Stomach (tissue), 9 donors: Measurements from ENCODE around the gene AP5M1. TPM values are rescaled to one million over a fixed set of nuclear protein-coding genes. Genes with fewer than 3 reads are reported as not detected.

Experiments
- DNase-seq, 2 donors: peaks; one replicate each; pipeline versions ENCODE4 v3.0.0 to v3.0.0-alpha.2; 2013 to 2019
- H3K27ac ChIP-seq, 5 donors: fragments of 200-600 bp in 4 of 5; sonication (generic) in 4 of 5; one replicate each; pipeline ENCODE4 v1.5.1; 2013 to 2019; ENCODE audit warnings: mild to moderate bottlenecking in 1 of 5, moderate library complexity in 1 of 5
- H3K27me3 ChIP-seq, 3 donors: fragments of 200-600 bp; sonication (generic); one replicate each; pipeline ENCODE4 v1.5.1; 2017 to 2019; ENCODE audit warnings: mixed run types in 1 of 3
- H3K36me3 ChIP-seq, 4 donors: fragments of 200-600 bp; sonication (generic); 1 replicate in 3 of 4; 2 replicates in 1 of 4; pipeline ENCODE4 v1.5.1; 2016 to 2019
- H3K4me1 ChIP-seq, 4 donors: fragments of 200-600 bp; sonication (generic); one replicate each; pipeline ENCODE4 v1.5.1; 2016 to 2019
- H3K4me3 ChIP-seq, 4 donors: fragments of 200-600 bp; sonication (generic) in 3 of 4; one replicate each; pipeline ENCODE4 v1.5.1; 2016 to 2019; ENCODE audit warnings: mild to moderate bottlenecking in 1 of 4
- H3K9me3 ChIP-seq, 4 donors: fragments of 200-600 bp; sonication (generic); one replicate each; pipeline ENCODE4 v1.5.1; 2016 to 2019
- EP300 ChIP-seq: sonication (generic); formaldehyde crosslinking; IDR thresholded peaks from one replicate; pipeline ENCODE4 v1.6.1; 2017; ENCODE audit warnings: antibody characterized with exemption
- POLR2A ChIP-seq, 4 donors: fragments of 450-650 bp; IDR thresholded peaks; one replicate each; pipeline ENCODE4 v1.6.1; 2016; ENCODE audit warnings: antibody characterized with exemption in 4 of 4, control low read depth in 2 of 4, mild to moderate bottlenecking in 1 of 4, moderate library complexity in 1 of 4
- POLR2AphosphoS5 ChIP-seq, 3 donors: sonication (generic); formaldehyde crosslinking; IDR thresholded peaks; one replicate each; pipeline ENCODE4 v1.6.1; 2016; ENCODE audit warnings: antibody characterized with exemption in 3 of 3
- WGBS, 5 donors: extraction: QIAGEN DNeasy Blood & Tissue Kit in 3 of 5; methylation state at CpG; one replicate each; pipeline versions ENCODE4 v1.1.5 to v1.1.7; 2013 to 2018; 5-methylcytosine and 5-hydroxymethylcytosine counted together
- intact Hi-C: fragments of 100-400 bp; cut with DNase I; formaldehyde crosslinking; loops from one replicate; pipeline ENCODE4 v1.15.1; 2023; ENCODE audit warnings: low total_unique reads
- polyA plus RNA-seq, 3 donors: library from polyadenylated mRNA; stranded (reverse); fragments of 200-250 nt; gene quantifications; one replicate each; pipeline ENCODE4 v1.2.3, GENCODE V29; 2013
- total RNA-seq, 5 donors: library from RNA; depleted of rRNA; stranded (reverse); fragments of >200 nt; gene quantifications; one replicate each; pipeline versions ENCODE4 v1.1.0 to v1.2.3, GENCODE V29; 2014 to 2016
- TF ChIP-seq, protein P1 (sequence below), 7 experiments: fragments of 450-650 bp in 4 of 7; fragments of 200-600 bp in 3 of 7; sonication (generic) in 3 of 7; IDR thresholded peaks; one replicate each; pipeline ENCODE4 v1.5.1; 2016 to 2019; ENCODE audit warnings: antibody characterized with exemption in 7 of 7, control low read depth in 2 of 7, mild to moderate bottlenecking in 1 of 7
- donor health status: healthy with polysubstance abuse.
- donor health status: Bipolar disorder and iron deficiency.
- donor health status: healthy.

AP5M1 gene
- total and polyA plus RNA-seq, 8 donors = 5.2 to 44.2 (median 14.4) TPM

DNA sequence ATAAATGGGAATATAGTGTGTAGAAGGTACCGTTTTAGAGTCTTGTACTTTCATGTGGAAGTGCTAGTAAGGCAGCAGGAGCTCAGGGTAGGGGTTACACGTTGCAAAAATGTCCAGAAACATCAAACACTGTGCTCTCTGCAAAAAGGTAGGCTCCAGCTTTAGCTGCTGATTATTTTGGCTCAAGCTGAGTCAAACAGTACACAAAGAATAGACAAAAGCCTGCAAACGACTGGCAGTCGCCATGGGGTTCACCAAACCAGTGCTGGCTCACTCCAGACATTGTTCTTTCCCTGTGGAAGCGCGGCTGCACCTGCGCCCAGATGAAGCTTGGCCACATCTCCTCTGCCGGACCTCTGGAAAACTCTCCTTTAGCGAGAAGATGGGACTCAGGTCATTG, 76.3 kb downstream of the AP5M1 start:
- Histone ChIP-seq H3K36me3 (no peaks in the 10 kb centered on the region), H3K9me3 (no peaks in the 10 kb centered on the region), H3K4me1 (no peaks in the 10 kb centered on the region), H3K27me3 (peaks cover 0 to 5% (median 0%) of the 10 kb centered on the region in 3 donors), H3K27ac (no peak overlapping the region), H3K4me3 (no peak overlapping the region)
- DNase-seq = no peak
- TF ChIP-seq POLR2AphosphoS5 (IDR thresholded peaks at IDR 0.05) (no peak), POLR2A (IDR thresholded peaks at IDR 0.05) (no peak), EP300 (no peak)
- TF ChIP-seq, protein P1, sequence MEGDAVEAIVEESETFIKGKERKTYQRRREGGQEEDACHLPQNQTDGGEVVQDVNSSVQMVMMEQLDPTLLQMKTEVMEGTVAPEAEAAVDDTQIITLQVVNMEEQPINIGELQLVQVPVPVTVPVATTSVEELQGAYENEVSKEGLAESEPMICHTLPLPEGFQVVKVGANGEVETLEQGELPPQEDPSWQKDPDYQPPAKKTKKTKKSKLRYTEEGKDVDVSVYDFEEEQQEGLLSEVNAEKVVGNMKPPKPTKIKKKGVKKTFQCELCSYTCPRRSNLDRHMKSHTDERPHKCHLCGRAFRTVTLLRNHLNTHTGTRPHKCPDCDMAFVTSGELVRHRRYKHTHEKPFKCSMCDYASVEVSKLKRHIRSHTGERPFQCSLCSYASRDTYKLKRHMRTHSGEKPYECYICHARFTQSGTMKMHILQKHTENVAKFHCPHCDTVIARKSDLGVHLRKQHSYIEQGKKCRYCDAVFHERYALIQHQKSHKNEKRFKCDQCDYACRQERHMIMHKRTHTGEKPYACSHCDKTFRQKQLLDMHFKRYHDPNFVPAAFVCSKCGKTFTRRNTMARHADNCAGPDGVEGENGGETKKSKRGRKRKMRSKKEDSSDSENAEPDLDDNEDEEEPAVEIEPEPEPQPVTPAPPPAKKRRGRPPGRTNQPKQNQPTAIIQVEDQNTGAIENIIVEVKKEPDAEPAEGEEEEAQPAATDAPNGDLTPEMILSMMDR (IDR thresholded peaks at IDR 0.05) = no peak
- intact Hi-C loops = no loop called here
- 59 to 69% (median 64%) methylated on average over 9 of the region's 9 CpGs for WGBS, 5 donors

DNA sequence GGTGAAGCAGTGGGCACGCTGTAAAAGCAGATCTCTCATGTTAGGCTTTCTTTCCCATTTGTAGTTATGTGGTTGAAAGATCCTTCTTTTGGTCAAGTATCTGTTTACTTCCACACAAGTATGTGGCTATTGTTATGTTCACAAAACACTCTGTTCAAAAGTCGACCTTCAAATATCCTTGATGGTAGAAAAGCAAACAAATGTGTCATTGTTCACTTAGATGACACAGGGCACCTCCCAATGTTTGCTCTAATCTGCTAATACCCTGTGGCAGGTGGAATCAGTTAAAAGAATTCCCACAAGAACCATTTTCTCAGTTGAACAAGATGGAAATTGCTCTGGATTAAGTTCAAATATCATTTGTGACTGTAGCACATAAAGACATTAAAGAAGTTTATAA, 78.0 kb downstream of the AP5M1 start:
- intact Hi-C loops = no loop called here
- 32 to 51% (median 38%) methylated on average over 2 of the region's 2 CpGs for WGBS, 5 donors

More for the DNA sequence above, 78.0 kb downstream of the AP5M1 start:
- DNase-seq = peak in 1 of 2 donors; percentile 7
- Histone ChIP-seq H3K36me3 (no peaks in the 10 kb centered on the region), H3K4me1 (no peaks in the 10 kb centered on the region), H3K27me3 (peaks cover 0 to 5% (median 0%) of the 10 kb centered on the region in 3 donors), H3K27ac (no peak overlapping the region), H3K4me3 (no peak overlapping the region), H3K9me3 (no peaks in the 10 kb centered on the region)
- TF ChIP-seq POLR2A (IDR thresholded peaks at IDR 0.05) (no peak), EP300 (no peak), POLR2AphosphoS5 (IDR thresholded peaks at IDR 0.05) (no peak)
- TF ChIP-seq, protein P1 (IDR thresholded peaks at IDR 0.05) = no peak

Other genes with a start within 250 kb of the AP5M1 start
- gene EXOC5, start 66 bp upstream of the AP5M1 start, total RNA-seq = 10 to 100 TPM; 19.4 to 51.8 (median 37.9) TPM
- 10 to 100 TPM in 1 of 3 donors, 1 to 10 TPM in 2; 6.5 to 12.5 (median 9.5) TPM for gene EXOC5, start 66 bp upstream of the AP5M1 start, polyA plus RNA-seq
- gene NAA30, start 121.6 kb downstream of the AP5M1 start, total RNA-seq = 10 to 100 TPM; 12.1 to 31.6 (median 25.4) TPM
- 1 to 10 TPM; 3.1 to 6.7 (median 3.6) TPM for gene NAA30, start 121.6 kb downstream of the AP5M1 start, polyA plus RNA-seq
- gene CCDC198, start 224.9 kb downstream of the AP5M1 start, total RNA-seq = 1 to 10 TPM in 1 of 5 donors, not detected in 4; 1.3 TPM
- under 1 TPM in 1 of 3 donors, not detected in 2; 0.30 TPM for gene CCDC198, start 224.9 kb downstream of the AP5M1 start, polyA plus RNA-seq